Measurements from ENCODE around the gene HHAT. TPM values are rescaled to one million over a fixed set of nuclear protein-coding genes. Genes with fewer than 3 reads are reported as not detected.
A peak's percentile ranks its signal among the peaks of the same experiment; 100 is the strongest.

Gene HHAT
- total and polyA plus RNA-seq, 12 donors = 0.81 to 4.3 (median 2.6) TPM

GRCh38 chr1:210291081-210291764, 37.5 kb upstream of the HHAT start:
- Histone ChIP-seq H3K27ac (peak overlapping the region in 6 of 10 donors; percentile 75 to 89 (median 83)), H3K36me3 (no peaks in the 10 kb centered on the region), H3K27me3 (peaks cover 0 to 36% (median 0%) of the 10 kb centered on the region in 7 donors), H3K4me3 (no peak overlapping the region), H3K9me3 (no peaks in the 10 kb centered on the region), H3K4me1 (peaks cover 3 to 50% (median 25%) of the 10 kb centered on the region in 9 donors)
- TF ChIP-seq, protein P1, sequence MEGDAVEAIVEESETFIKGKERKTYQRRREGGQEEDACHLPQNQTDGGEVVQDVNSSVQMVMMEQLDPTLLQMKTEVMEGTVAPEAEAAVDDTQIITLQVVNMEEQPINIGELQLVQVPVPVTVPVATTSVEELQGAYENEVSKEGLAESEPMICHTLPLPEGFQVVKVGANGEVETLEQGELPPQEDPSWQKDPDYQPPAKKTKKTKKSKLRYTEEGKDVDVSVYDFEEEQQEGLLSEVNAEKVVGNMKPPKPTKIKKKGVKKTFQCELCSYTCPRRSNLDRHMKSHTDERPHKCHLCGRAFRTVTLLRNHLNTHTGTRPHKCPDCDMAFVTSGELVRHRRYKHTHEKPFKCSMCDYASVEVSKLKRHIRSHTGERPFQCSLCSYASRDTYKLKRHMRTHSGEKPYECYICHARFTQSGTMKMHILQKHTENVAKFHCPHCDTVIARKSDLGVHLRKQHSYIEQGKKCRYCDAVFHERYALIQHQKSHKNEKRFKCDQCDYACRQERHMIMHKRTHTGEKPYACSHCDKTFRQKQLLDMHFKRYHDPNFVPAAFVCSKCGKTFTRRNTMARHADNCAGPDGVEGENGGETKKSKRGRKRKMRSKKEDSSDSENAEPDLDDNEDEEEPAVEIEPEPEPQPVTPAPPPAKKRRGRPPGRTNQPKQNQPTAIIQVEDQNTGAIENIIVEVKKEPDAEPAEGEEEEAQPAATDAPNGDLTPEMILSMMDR (IDR thresholded peaks at IDR 0.05) = no peak
- intact Hi-C loops (cut with DNase I) = loop anchor here in 5 of 10 donors (5.0 to 10.0 kb wide), 3 partner anchors 54 to 59 kb away; partner anchors contain the start of gene SERTAD4 (in 2 of the 5)
- 53 to 54% methylated on average over 8 of the region's 8 CpGs for WGBS, 2 donors
- ATAC-seq = no peak
- DNase-seq = no peak

DNA sequence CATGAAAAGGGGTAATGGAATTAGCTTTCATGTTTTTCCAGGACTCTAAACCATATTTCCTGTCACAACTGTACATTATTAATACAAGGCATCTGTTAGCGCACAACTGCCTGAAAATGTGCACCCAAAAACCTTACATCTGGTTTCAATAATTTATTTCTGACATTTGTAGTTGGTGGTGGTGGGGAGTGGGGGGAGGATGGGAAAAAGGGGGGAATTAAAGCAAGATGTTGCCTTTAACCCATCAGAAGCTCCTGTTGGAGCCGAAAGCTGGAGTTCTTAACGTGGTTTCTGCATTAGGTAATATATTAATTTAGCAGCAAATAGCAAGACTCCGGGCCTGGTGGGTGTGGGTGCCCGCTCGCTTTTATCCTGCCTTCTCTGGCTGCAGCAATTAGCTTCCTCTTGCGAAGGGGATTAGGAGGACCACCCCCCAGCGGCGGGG, 36.9 kb upstream of the HHAT start:
- intact Hi-C loops (cut with DNase I) = loop anchor here in 5 of 10 donors (2.0 to 10.0 kb wide), 4 partner anchors 33 to 60 kb away; partner anchors contain the start of gene SERTAD4 (in 2 of the 5)
- TF ChIP-seq, protein P1 (IDR thresholded peaks at IDR 0.05) = no peak
- H3K4me3 ChIP-seq = peak overlapping the region; percentile 40 to 61 (median 52)
- peaks cover 0 to 32% (median 0%) of the 10 kb centered on the region in 7 donors for H3K27me3 ChIP-seq
- DNase-seq (no peak), ATAC-seq (peak; percentile 9 to 65 (median 46))
- no peaks in the 10 kb centered on the region for H3K9me3 ChIP-seq
- WGBS, 2 donors = 20 to 30% methylated on average over 9 of the region's 9 CpGs
- H3K4me1 ChIP-seq = peaks cover 3 to 50% (median 25%) of the 10 kb centered on the region in 9 donors
- no peaks in the 10 kb centered on the region for H3K36me3 ChIP-seq
- peak overlapping the region; percentile 39 to 89 (median 80) for H3K27ac ChIP-seq

GRCh38 chr1:210292231-210292871, 36.4 kb upstream of the HHAT start:
- TF ChIP-seq, protein P1 (IDR thresholded peaks at IDR 0.05) = peak in 7 of 9 donors; percentile 25 to 60 (median 43)
- Histone ChIP-seq H3K27me3 (peaks cover 0 to 32% (median 0%) of the 10 kb centered on the region in 7 donors), H3K36me3 (no peaks in the 10 kb centered on the region), H3K4me3 (peak overlapping the region; percentile 40 to 61 (median 52)), H3K27ac (peak overlapping the region; percentile 39 to 89 (median 80)), H3K4me1 (peaks cover 3 to 50% (median 25%) of the 10 kb centered on the region in 9 donors), H3K9me3 (no peaks in the 10 kb centered on the region)
- WGBS, 2 donors = 2 to 4% methylated on average over 56 of the region's 56 CpGs
- intact Hi-C loops (cut with DNase I) = loop anchor here in 5 of 10 donors (2.0 to 10.0 kb wide), 4 partner anchors 34 to 60 kb away; partner anchors contain the start of gene SERTAD4 (in 2 of the 5)
- peak; percentile 44 to 85 (median 78) for ATAC-seq
- DNase-seq = peak; percentile 62 to 69

DNA sequence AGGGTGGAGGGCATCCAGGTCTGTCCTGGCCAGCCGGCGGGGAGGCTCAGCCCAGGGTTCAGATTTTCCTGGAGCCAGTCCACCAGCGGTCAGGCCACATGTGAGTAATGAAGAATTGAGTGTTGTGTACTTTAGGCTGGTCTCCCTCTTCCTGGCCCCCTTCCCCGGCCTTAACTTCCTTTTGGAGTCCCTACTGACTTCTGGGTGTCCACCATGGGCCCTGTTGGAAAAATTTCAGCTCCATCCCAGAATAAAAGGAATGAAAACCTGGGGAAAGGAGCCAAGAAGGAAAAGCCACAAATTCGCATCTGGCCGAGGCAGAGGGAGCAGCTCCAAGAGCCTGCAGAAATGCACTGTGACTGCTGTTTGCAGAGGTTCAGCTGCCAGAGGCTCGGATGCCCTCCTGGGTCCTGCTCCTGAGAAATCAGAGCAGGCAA, 35.5 kb upstream of the HHAT start:
- peak overlapping the region in 8 of 10 donors; percentile 46 to 61 (median 53) for H3K4me3 ChIP-seq
- intact Hi-C loops (cut with DNase I) = loop anchor here in 5 of 10 donors (2.0 to 10.0 kb wide), 4 partner anchors 34 to 61 kb away; partner anchors contain the start of gene SERTAD4 (in 2 of the 5)
- ATAC-seq (peak; percentile 45 to 79 (median 71)), DNase-seq (peak; percentile 65 to 76)
- H3K4me1 ChIP-seq = peaks cover 3 to 50% (median 25%) of the 10 kb centered on the region in 9 donors
- WGBS, 2 donors = 36 to 55% methylated on average over 7 of the region's 7 CpGs
- H3K27ac ChIP-seq = peak overlapping the region in 7 of 10 donors; percentile 44 to 89 (median 81)
- TF ChIP-seq, protein P1 (IDR thresholded peaks at IDR 0.05) = no peak
- H3K36me3 ChIP-seq = no peaks in the 10 kb centered on the region
- peaks cover 0 to 32% (median 0%) of the 10 kb centered on the region in 7 donors for H3K27me3 ChIP-seq
- H3K9me3 ChIP-seq = no peaks in the 10 kb centered on the region

Data from heart right ventricle (tissue), 16 donors.